GM12878 (cell line): Measurements from ENCODE around the gene CARD19. TPM values are rescaled to one million over a fixed set of nuclear protein-coding genes. Genes with fewer than 3 reads are reported as not detected.

ENCODE experiments used
- ATAC-seq: fragments of 200-7000 bp; cut with Tn5 transposase; 3 replicates; pipeline ENCODE4 v1.9.1; 2020; ENCODE audit warnings: mild to moderate bottlenecking, moderate library complexity
- BruUV-seq: library from RNA; stranded (reverse); fragments of 400-500 nt; replicated peaks from 2 replicates; lab custom pipeline; 2021; lab: Mats Ljungman, UMichigan
- CTCF ChIA-PET: fragments of 300-600 bp; sonication (Branson Sonifier 250); formaldehyde crosslinking; extraction: SDS; loops from one replicate; lab custom pipeline; 2021; ENCODE audit warnings: inconsistent platforms; lab: Yijun Ruan, JAX
- POLR2A ChIA-PET: fragments of 350-600 bp; formaldehyde crosslinking; extraction: SDS; loops from one replicate; lab custom pipeline; 2021; ENCODE audit warnings: inconsistent platforms; lab: Charles Lee
- RAD21 ChIA-PET: fragments of 300-600 bp; sonication (Branson Sonifier 250); formaldehyde crosslinking; loops from one replicate; lab custom pipeline; 2023; ENCODE audit warnings: antibody characterized with exemption; ENCODE audit not compliant: unreplicated experiment; lab: Charles Lee
- SMC1A ChIA-PET: fragments of 300-600 bp; sonication (Branson Sonifier 250); formaldehyde crosslinking; loops from one replicate; lab custom pipeline; 2023; ENCODE audit not compliant: unreplicated experiment, uncharacterized antibody; lab: Charles Lee
- DNase-seq: peaks from one replicate; pipeline ENCODE4 v3.0.0-alpha.2; 2011; ENCODE audit warnings: low read depth, low spot score
- FAIRE-seq: peaks from 3 replicates; lab custom pipeline; 2011; peaks lifted over from hg19 to GRCh38; lab: Jason Lieb, UNC
- H2AFZ ChIP-seq: 2 replicates; pipeline ENCODE4 v1.6.0; 2011; ENCODE audit warnings: low read depth, low read length, control low read depth; ENCODE audit not compliant: control insufficient read depth
- H3K27ac ChIP-seq: 2 replicates; pipeline ENCODE4 v1.5.1; 2011; ENCODE audit warnings: control low read depth; ENCODE audit not compliant: control insufficient read depth, insufficient read depth
- H3K27me3 ChIP-seq, 2 experiments: replicated peaks in 1 of 2; 2 replicates each; pipeline versions ENCODE4 v1.6.0 to v1.6.1; 2011; ENCODE audit warnings: low read length in 1 of 2; ENCODE audit not compliant: control insufficient read depth in 2 of 2, insufficient read depth in 2 of 2
- H3K36me3 ChIP-seq, 2 experiments: 2 replicates each; pipeline ENCODE4 v1.5.1; 2011; ENCODE audit warnings: low read length in 1 of 2; ENCODE audit not compliant: control insufficient read depth in 2 of 2, insufficient read depth in 2 of 2
- H3K4me1 ChIP-seq: 2 replicates; pipeline ENCODE4 v1.6.1; 2011; ENCODE audit warnings: mild to moderate bottlenecking, low read length, moderate library complexity, mixed read lengths; ENCODE audit not compliant: control insufficient read depth, insufficient read depth
- H3K4me2 ChIP-seq: 2 replicates; pipeline ENCODE4 v1.6.0; 2011; ENCODE audit warnings: control low read depth; ENCODE audit not compliant: control insufficient read depth, insufficient read depth
- H3K4me3 ChIP-seq: fragments of 200-600 bp; sonication (generic); 2 replicates; pipeline ENCODE4 v1.5.1; 2016
- H3K79me2 ChIP-seq: 2 replicates; pipeline ENCODE4 v1.6.0; 2011; ENCODE audit warnings: low read length; ENCODE audit not compliant: control insufficient read depth, insufficient read depth
- H3K9ac ChIP-seq: 2 replicates; pipeline ENCODE4 v1.8.0; 2011; ENCODE audit warnings: low read length, control low read depth, mixed read lengths; ENCODE audit not compliant: control insufficient read depth, insufficient read depth
- H3K9me3 ChIP-seq: replicated peaks from 3 replicates; pipeline ENCODE4 v1.5.1; 2011; ENCODE audit warnings: mild to moderate bottlenecking, low read length; ENCODE audit not compliant: control insufficient read depth, insufficient read depth
- H4K20me1 ChIP-seq: 2 replicates; pipeline ENCODE4 v1.6.0; 2011; ENCODE audit not compliant: control insufficient read depth, insufficient read depth
- CBFB ChIP-seq: IDR thresholded peaks from 2 replicates; pipeline ENCODE4 v1.6.1; 2016; ENCODE audit warnings: antibody characterized with exemption, low read depth
- MTA2 ChIP-seq: fragments of 450-650 bp; IDR thresholded peaks from 2 replicates; pipeline ENCODE4 v1.6.1; 2016; ENCODE audit warnings: low read depth, mild to moderate bottlenecking, moderate library complexity
- RCOR1 ChIP-seq: conservative IDR thresholded peaks from 2 replicates; pipeline ENCODE4 v1.6.1; 2012; ENCODE audit warnings: low read depth, low read length, improper control_type of control experiment
- REST ChIP-seq: IDR thresholded peaks from 2 replicates; pipeline ENCODE4 v1.6.1; 2012; ENCODE audit warnings: mild to moderate bottlenecking, low read depth, low read length
- TAF1 ChIP-seq: IDR thresholded peaks from 2 replicates; pipeline ENCODE4 v1.6.1; 2011; ENCODE audit warnings: mild to moderate bottlenecking, low read depth, low read length, borderline replicate concordance
- WGBS: methylation state at CpG from one replicate; pipeline ENCODE4 v1.1.6; 2016; ENCODE audit warnings: low lambda C conversion rate; ENCODE audit not compliant: insufficient replicate concordance, insufficient coverage; ENCODE audit errors: missing lambda C conversion rate; 5-methylcytosine and 5-hydroxymethylcytosine counted together
- in situ Hi-C: fragments of 300-500 bp; cut with MboI; formaldehyde crosslinking; loops from 9 replicates; pipeline ENCODE4 v1.14.3; 2018; ENCODE audit warnings: mixed read lengths
- intact Hi-C: fragments of 100-400 bp; cut with micrococcal nuclease; formaldehyde crosslinking; loops from one replicate; pipeline ENCODE4 v1.14.2; 2022; ENCODE audit not compliant: unreplicated experiment
- polyA plus RNA-seq, 11 experiments: library from polyadenylated mRNA; depleted of rRNA in 4 of 11; unstranded in 6 of 11; stranded (reverse) in 5 of 11; fragments of >200 nt; fragmentation: Nextera tagmentation in 4 of 11; fragmentation: Illumina TruSeq in 1 of 11; extraction: Ambion mirVana in 4 of 11; extraction: Trizol in 1 of 11; gene quantifications; 1 replicate in 1 of 11; 2 replicates in 10 of 11; pipeline versions ENCODE4 v1.2.1 to v1.2.3, GENCODE V29; 2011 to 2016; ENCODE audit warnings: inconsistent platforms in 2 of 11, missing spikeins in 2 of 11, low read depth in 1 of 11
- total RNA-seq, 4 experiments: library from RNA; depleted of rRNA in 3 of 4; stranded (reverse); fragments of >200 nt in 3 of 4; fragmentation: Illumina TruSeq in 1 of 4; extraction: Trizol in 1 of 4; gene quantifications; 2 replicates each; pipeline versions ENCODE4 v1.2.1 to v1.2.3, GENCODE V29; 2013 to 2021
- TF ChIP-seq, protein P1 (sequence below): fragments of 450-650 bp; IDR thresholded peaks from 2 replicates; pipeline ENCODE4 v1.6.1; 2016; ENCODE audit warnings: mild to moderate bottlenecking
- TF ChIP-seq, protein P2 (sequence below): IDR thresholded peaks from 2 replicates; pipeline ENCODE4 v1.6.1; 2011; ENCODE audit warnings: low read depth, low read length, improper control_type of control experiment, borderline replicate concordance

The CARD19 gene
- total and polyA plus RNA-seq, 10 of the 15 experiments (the other 5 are each of a cell fraction or from before 2014, with no cell fraction given), result 0.61 to 41.6 (median 19.9) TPM

GRCh38 chr9:93120846-93121315 lies 24.9 kb downstream of the CARD19 start:
- Histone ChIP-seq H3K4me1 (peaks cover 12% of the 10 kb centered on the region), H3K36me3 (peaks cover 0 to 9% of the 10 kb centered on the region in 2 experiments; a peak in 2 of 4 replicates), H3K27me3 (no peaks in the 10 kb centered on the region), H3K79me2 (no peaks in the 10 kb centered on the region), H3K4me2 (no peak overlapping the region), H2AFZ (no peak overlapping the region), H3K27ac (no peak overlapping the region), H3K9ac (no peak overlapping the region), H4K20me1 (no peaks in the 10 kb centered on the region), H3K4me3 (no peak overlapping the region), H3K9me3 (no peaks in the 10 kb centered on the region)
- no TSS peak for BruUV-seq
- FAIRE-seq (no peak), DNase-seq (no peak), ATAC-seq (no peak)
- ChIA-PET SMC1A (interaction anchor here (1.4 to 2.7 kb wide), 3 partner anchors 11 to 118 kb away, joined by 4 to 12 read pairs (median 6); no protein-coding TSS in a partner anchor), CTCF (interaction anchor here (1.2 to 2.8 kb wide), 3 partner anchors 12 to 404 kb away, joined by 3 to 35 read pairs (median 9); no protein-coding TSS in a partner anchor), POLR2A (interaction anchor here (0.9 to 1.5 kb wide), 3 partner anchors 9 to 13 kb away, joined by 3 read pairs; partner anchors contain the start of gene NINJ1), RAD21 (interaction anchor here (1.8 kb wide), 1 partner anchor 11 kb away, joined by 7 read pairs; no protein-coding TSS in a partner anchor)
- in situ Hi-C loops, result no loop called here
- 94% methylated on average over 7 of the region's 11 CpGs for WGBS
- intact Hi-C loops, result no loop called here
- TF ChIP-seq RCOR1 (no peak), MTA2 (no peak), CBFB (no peak), TAF1 (no peak), REST (no peak)
- TF ChIP-seq, protein P1, sequence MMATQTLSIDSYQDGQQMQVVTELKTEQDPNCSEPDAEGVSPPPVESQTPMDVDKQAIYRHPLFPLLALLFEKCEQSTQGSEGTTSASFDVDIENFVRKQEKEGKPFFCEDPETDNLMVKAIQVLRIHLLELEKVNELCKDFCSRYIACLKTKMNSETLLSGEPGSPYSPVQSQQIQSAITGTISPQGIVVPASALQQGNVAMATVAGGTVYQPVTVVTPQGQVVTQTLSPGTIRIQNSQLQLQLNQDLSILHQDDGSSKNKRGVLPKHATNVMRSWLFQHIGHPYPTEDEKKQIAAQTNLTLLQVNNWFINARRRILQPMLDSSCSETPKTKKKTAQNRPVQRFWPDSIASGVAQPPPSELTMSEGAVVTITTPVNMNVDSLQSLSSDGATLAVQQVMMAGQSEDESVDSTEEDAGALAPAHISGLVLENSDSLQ, result no peak
- TF ChIP-seq, protein P2, sequence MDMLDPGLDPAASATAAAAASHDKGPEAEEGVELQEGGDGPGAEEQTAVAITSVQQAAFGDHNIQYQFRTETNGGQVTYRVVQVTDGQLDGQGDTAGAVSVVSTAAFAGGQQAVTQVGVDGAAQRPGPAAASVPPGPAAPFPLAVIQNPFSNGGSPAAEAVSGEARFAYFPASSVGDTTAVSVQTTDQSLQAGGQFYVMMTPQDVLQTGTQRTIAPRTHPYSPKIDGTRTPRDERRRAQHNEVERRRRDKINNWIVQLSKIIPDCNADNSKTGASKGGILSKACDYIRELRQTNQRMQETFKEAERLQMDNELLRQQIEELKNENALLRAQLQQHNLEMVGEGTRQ, result no peak
